K562 (cell line): ENCODE results near the gene ZNF552. TPM values are rescaled to one million over a fixed set of nuclear protein-coding genes. Genes with fewer than 3 reads are reported as not detected.

Source experiments
- ATAC-seq: fragments of 200-7000 bp; cut with Tn5 transposase; 3 replicates; pipeline ENCODE4 v1.9.1; 2020; ENCODE audit warnings: moderate library complexity
- BruUV-seq: library from RNA; stranded (reverse); fragments of 400-500 nt; replicated peaks from 2 replicates; lab custom pipeline; 2021; lab: Mats Ljungman, UMichigan
- CTCF ChIA-PET: fragments of 300-600 bp; formaldehyde crosslinking; extraction: SDS; loops from one replicate; lab custom pipeline; 2021; ENCODE audit warnings: low intra/inter-chr PET ratio; lab: Yijun Ruan, JAX
- POLR2A ChIA-PET: fragments of 300-600, 350-650 bp; sonication (Branson Sonifier 250); formaldehyde crosslinking; extraction: SDS; loops from one replicate; lab custom pipeline; 2021; ENCODE audit warnings: antibody characterized with exemption, inconsistent platforms; lab: Yijun Ruan, JAX
- DNase-seq, 4 experiments: peaks; one replicate each; pipeline versions ENCODE4 v3.0.0 to v3.0.0-alpha.2; 2011 to 2018; ENCODE audit warnings: low spot score in 3 of 4, mixed read lengths in 3 of 4; ENCODE audit errors: extremely low read depth in 1 of 4
- FAIRE-seq: peaks from 2 replicates; lab custom pipeline; 2011; peaks lifted over from hg19 to GRCh38; lab: Jason Lieb, UNC
- H2AFZ ChIP-seq: 2 replicates; pipeline ENCODE4 v1.6.0; 2011; ENCODE audit warnings: low read depth, low read length, control low read depth, inconsistent platforms
- H3K27ac ChIP-seq: fragments of 200-600 bp; 3 replicates; pipeline ENCODE4 v1.8.0; 2011; ENCODE audit warnings: low read depth, mild to moderate bottlenecking, control low read depth, inconsistent platforms, low read length, moderate library complexity, mixed read lengths; ENCODE audit errors: extremely low read depth
- H3K27me3 ChIP-seq, 2 experiments: fragments of 300-600 bp in 1 of 2; 2 replicates in 1 of 2; 3 replicates in 1 of 2; pipeline versions ENCODE4 v1.6.0 to v1.8.0; 2011; ENCODE audit warnings: inconsistent platforms in 2 of 2, low read length in 2 of 2, mild to moderate bottlenecking in 1 of 2, mixed read lengths in 1 of 2, moderate library complexity in 1 of 2; ENCODE audit not compliant: control insufficient read depth in 2 of 2, insufficient read depth in 2 of 2
- H3K36me3 ChIP-seq: fragments of 300-600 bp; 3 replicates; pipeline ENCODE4 v1.8.0; 2011; ENCODE audit warnings: mild to moderate bottlenecking, low read length, inconsistent platforms; ENCODE audit not compliant: control insufficient read depth, insufficient read depth
- H3K4me1 ChIP-seq, 2 experiments: fragments of 200-600 bp in 1 of 2; replicated peaks in 1 of 2; 2 replicates in 1 of 2; 3 replicates in 1 of 2; pipeline versions ENCODE4 v1.5.1 to v1.8.0; 2011; ENCODE audit warnings: inconsistent platforms in 2 of 2, low read length in 2 of 2, mild to moderate bottlenecking in 1 of 2, mixed read lengths in 1 of 2, moderate library complexity in 1 of 2; ENCODE audit not compliant: control insufficient read depth in 2 of 2, insufficient read depth in 2 of 2
- H3K4me2 ChIP-seq: 2 replicates; pipeline ENCODE4 v1.6.1; 2011; ENCODE audit warnings: low read length, control low read depth, inconsistent platforms, mixed read lengths; ENCODE audit not compliant: insufficient read depth
- H3K4me3 ChIP-seq: fragments of 200-600 bp; sonication (generic), shearing (Covaris generic); 2 replicates; pipeline ENCODE4 v1.5.1; 2016; ENCODE audit warnings: control low read depth, inconsistent platforms
- H3K79me2 ChIP-seq: fragments of 200-600 bp; 3 replicates; pipeline ENCODE4 v1.8.0; 2011; ENCODE audit warnings: low read length, inconsistent platforms; ENCODE audit not compliant: control insufficient read depth, insufficient read depth
- H3K9ac ChIP-seq, 2 experiments: 2 replicates each; pipeline versions ENCODE4 v1.6.0 to v1.6.1; 2011; ENCODE audit warnings: low read depth in 2 of 2, low read length in 2 of 2, control low read depth in 1 of 2, inconsistent platforms in 1 of 2, mild to moderate bottlenecking in 1 of 2, mixed read lengths in 1 of 2; ENCODE audit not compliant: insufficient read depth in 1 of 2
- H3K9me1 ChIP-seq: one replicate; pipeline ENCODE4 v1.6.0; 2011; ENCODE audit warnings: inconsistent platforms, mild to moderate bottlenecking, low read length, moderate library complexity; ENCODE audit not compliant: control insufficient read depth, insufficient read depth
- H3K9me3 ChIP-seq: replicated peaks from 2 replicates; pipeline ENCODE4 v1.5.1; 2011; ENCODE audit warnings: low read depth, low read length, inconsistent platforms; ENCODE audit not compliant: control insufficient read depth, insufficient read depth
- H4K20me1 ChIP-seq: replicated peaks from 2 replicates; pipeline ENCODE4 v1.6.1; 2011; ENCODE audit warnings: low read length, inconsistent platforms, mixed read lengths; ENCODE audit not compliant: control insufficient read depth, insufficient read depth
- EWSR1 ChIP-seq: fragments of 450-650 bp; IDR thresholded peaks from 2 replicates; pipeline ENCODE4 v1.6.1; 2018; ENCODE audit warnings: borderline replicate concordance, mild to moderate bottlenecking, low read depth, moderate library complexity; ENCODE audit not compliant: partially characterized antibody
- GTF2B ChIP-seq: IDR thresholded peaks from 2 replicates; pipeline ENCODE4 v1.6.1; 2011; ENCODE audit not compliant: insufficient read length; ENCODE audit errors: extremely low read depth
- HES1 ChIP-seq: fragments of 450-650 bp; IDR thresholded peaks from 2 replicates; pipeline ENCODE4 v1.6.1; 2016; ENCODE audit warnings: low read depth, mild to moderate bottlenecking, moderate library complexity
- JUND ChIP-seq, 2 experiments: IDR thresholded peaks; 2 replicates in 1 of 2; 3 replicates in 1 of 2; pipeline ENCODE4 v1.6.1; 2011; ENCODE audit warnings: borderline replicate concordance in 2 of 2, low read depth in 2 of 2, low read length in 2 of 2, improper control_type of control experiment in 1 of 2, missing biosample characterization in 1 of 2, missing genetic modification characterization in 1 of 2, missing genetic modification reagents in 1 of 2
- KDM5B ChIP-seq: fragments of 200-600 bp; sonication (generic); IDR thresholded peaks from 2 replicates; pipeline ENCODE4 v1.6.1; 2012; ENCODE audit warnings: low read depth, mild to moderate bottlenecking, moderate library complexity, low read length, control low read depth, inconsistent platforms; ENCODE audit not compliant: insufficient replicate concordance
- MTA1 ChIP-seq: fragments of 450-650 bp; IDR thresholded peaks from 2 replicates; pipeline ENCODE4 v1.6.1; 2017; ENCODE audit warnings: borderline replicate concordance
- MTF1 ChIP-seq: fragments of 250-450 bp; sonication (Bioruptor Pico); IDR thresholded peaks from 2 replicates; pipeline ENCODE4 v1.9.0; 2021; ENCODE audit warnings: moderate library complexity, mild to moderate bottlenecking, inconsistent platforms, borderline replicate concordance
- MYC ChIP-seq, 2 experiments: fragments of 250-450 bp in 1 of 2; sonication (Bioruptor Pico) in 1 of 2; IDR thresholded peaks; 2 replicates each; pipeline versions ENCODE4 v1.5.1 to v1.6.1; 2012 to 2021; ENCODE audit warnings: low read depth in 2 of 2, borderline replicate concordance in 1 of 2, improper control_type of control experiment in 1 of 2, low read length in 1 of 2, mild to moderate bottlenecking in 1 of 2, moderate library complexity in 1 of 2
- NELFE ChIP-seq: IDR thresholded peaks from 2 replicates; pipeline ENCODE4 v1.6.1; 2011; ENCODE audit warnings: mild to moderate bottlenecking; ENCODE audit not compliant: insufficient read depth, insufficient read length
- NFE2 ChIP-seq: IDR thresholded peaks from 2 replicates; pipeline ENCODE4 v1.6.1; 2014; ENCODE audit warnings: antibody characterized with exemption, low read depth
- PHF8 ChIP-seq: fragments of 200-600 bp; sonication (generic); IDR thresholded peaks from 2 replicates; pipeline ENCODE4 v1.6.1; 2012; ENCODE audit warnings: mixed run types, mild to moderate bottlenecking, inconsistent platforms, low read length, moderate library complexity, borderline replicate concordance
- POLR2H ChIP-seq: IDR thresholded peaks from 2 replicates; pipeline ENCODE4 v1.6.1; 2016; ENCODE audit warnings: missing genetic modification characterization, low read depth, mild to moderate bottlenecking, control low read depth, missing compliant biosample characterization, moderate library complexity
- SETDB1 ChIP-seq: IDR thresholded peaks from one replicate; pipeline ENCODE4 v1.6.1; 2012; ENCODE audit warnings: low read length, control low read depth, inconsistent platforms
- SIN3A ChIP-seq, 2 experiments: fragments of 150-350 bp in 1 of 2; IDR thresholded peaks; 2 replicates each; pipeline ENCODE4 v1.6.1; 2011 to 2016; ENCODE audit warnings: borderline replicate concordance in 2 of 2, low read depth in 2 of 2, low read length in 2 of 2, mild to moderate bottlenecking in 2 of 2, moderate library complexity in 2 of 2; ENCODE audit not compliant: control insufficient read depth in 1 of 2
- TEAD2 ChIP-seq: fragments of 450-650 bp; IDR thresholded peaks from 2 replicates; pipeline ENCODE4 v1.6.1; 2016; ENCODE audit warnings: missing genetic modification characterization, control low read depth, missing compliant biosample characterization
- ZKSCAN3 ChIP-seq: fragments of 250-450 bp; sonication (Bioruptor Pico); IDR thresholded peaks from 2 replicates; pipeline ENCODE4 v1.4.0; 2020
- ZNF133 ChIP-seq: fragments of 250-450 bp; sonication (Bioruptor Pico); IDR thresholded peaks from 2 replicates; pipeline ENCODE4 v1.4.0; 2020; ENCODE audit warnings: mild to moderate bottlenecking
- ZNF224 ChIP-seq: sonication (generic); formaldehyde crosslinking; IDR thresholded peaks from 2 replicates; pipeline ENCODE4 v1.8.0; 2022; ENCODE audit warnings: mild to moderate bottlenecking, missing genetic modification reagents
- ZNF41 ChIP-seq: fragments of 250-450 bp; sonication (Bioruptor Pico); conservative IDR thresholded peaks from 2 replicates; pipeline ENCODE4 v1.4.0; 2020; ENCODE audit warnings: mild to moderate bottlenecking
- WGBS: fragments of 100-300 bp; shearing (Covaris generic); methylation state at CpG from one replicate; pipeline ENCODE4 v1.1.6; 2016; ENCODE audit warnings: low coverage, mixed read lengths; ENCODE audit not compliant: insufficient coverage; ENCODE audit errors: missing lambda C conversion rate; 5-methylcytosine and 5-hydroxymethylcytosine counted together
- in situ Hi-C: fragments of 300-500 bp; cut with MboI; formaldehyde crosslinking; loops from 4 replicates; pipeline ENCODE4 v1.15.0; 2018; ENCODE audit warnings: inconsistent platforms, mixed read lengths
- intact Hi-C: fragments of 100-400 bp; cut with micrococcal nuclease; formaldehyde crosslinking; loops from 2 replicates; pipeline ENCODE4 v1.14.2; 2022
- polyA plus RNA-seq, 8 experiments: library from polyadenylated mRNA; depleted of rRNA in 4 of 8; stranded (reverse) in 5 of 8; unstranded in 3 of 8; fragments of >200 nt; fragmentation: Nextera tagmentation in 2 of 8; fragmentation: Illumina TruSeq in 1 of 8; extraction: Ambion mirVana in 2 of 8; extraction: Trizol in 1 of 8; gene quantifications; 2 replicates each; pipeline versions ENCODE4 v1.2.1 to v1.2.3, GENCODE V29; 2011 to 2014; ENCODE audit warnings: inconsistent platforms in 1 of 8, missing spikeins in 1 of 8
- total RNA-seq, 7 experiments: library from RNA; depleted of rRNA in 6 of 7; stranded (reverse); fragments of >200 nt in 6 of 7; fragmentation: Illumina TruSeq in 2 of 7; extraction: Trizol in 2 of 7; gene quantifications; 2 replicates each; pipeline versions ENCODE4 v1.2.1 to v1.2.3, GENCODE V29; 2011 to 2021; ENCODE audit warnings: low replicate concordance in 1 of 7
- TF ChIP-seq, protein P1 (sequence below): fragments of 250-450 bp; sonication (Bioruptor Pico); IDR thresholded peaks from 2 replicates; pipeline ENCODE4 v1.8.0; 2021; ENCODE audit warnings: moderate library complexity, mild to moderate bottlenecking, inconsistent platforms

The ZNF552 gene
- total and polyA plus RNA-seq, 9 of the 15 experiments (the other 6 are each of a cell fraction or from before 2014, with no cell fraction given): 4.4 to 12.4 (median 8.5) TPM

- H4K20me1 ChIP-seq: no peaks in the 10 kb centered on the region
- peak overlapping the region; percentile 73 for H3K4me3 ChIP-seq
- H3K36me3 ChIP-seq: peaks cover 41% of the 10 kb centered on the region; the same call in 2 of the 3 replicates
- H3K79me2 ChIP-seq: peaks cover 44% of the 10 kb centered on the region
- no peaks in the 10 kb centered on the region for H3K9me3 ChIP-seq
- no TSS peak for BruUV-seq
- peak overlapping the region; percentile 86 to 99 for H3K9ac ChIP-seq
- FAIRE-seq (no peak), DNase-seq (peak; percentile 35 to 56 (median 44)), ATAC-seq (peak; percentile 48)
- peak overlapping the region; percentile 42; the same call in 1 of the 2 replicates for H2AFZ ChIP-seq
- peaks cover 4 to 9% of the 10 kb centered on the region in 2 experiments; a peak in 3 of 5 replicates for H3K4me1 ChIP-seq
- peak overlapping the region; percentile 86 for H3K27ac ChIP-seq
- ChIA-PET CTCF (interaction anchor here (0.6 kb wide), 1 partner anchor 570 kb away, joined by 3 read pairs; the partner anchor contains the start of gene ZNF460), POLR2A (interaction anchor here (0.6 to 0.7 kb wide), 3 partner anchors 32 to 696 kb away, joined by 3 to 4 read pairs (median 3); no protein-coding TSS in a partner anchor)
- H3K27me3 ChIP-seq: no peaks in the 10 kb centered on the region
- H3K9me1 ChIP-seq: no peaks in the 10 kb centered on the region
- in situ Hi-C loops (no loop called here), intact Hi-C loops (no loop called here)
- H3K4me2 ChIP-seq: peak overlapping the region; percentile 92
- WGBS: under 1% methylated on average over 11 of the region's 11 CpGs
- TF ChIP-seq JUND (IDR thresholded peaks at IDR 0.05; ENCODE audit: borderline replicate concordance, low read depth, low read length): 0 out of 2 replicates have a peak, but pooled peaks have one; percentile 17
- TF ChIP-seq JUND (tag; IDR thresholded peaks at IDR 0.05; ENCODE audit: borderline replicate concordance, low read depth, low read length): no peak; the same call in 2 of the 3 replicates
- peak in 1 of 2 experiments; percentile 27; a peak in 1 of 4 replicates for TF ChIP-seq SIN3A (IDR thresholded peaks at IDR 0.05; ENCODE audit: borderline replicate concordance in 2 of 2, control insufficient read depth in 1 of 2, low read depth in 2 of 2, low read length in 2 of 2)
- no peak for TF ChIP-seq MYC (IDR thresholded peaks at IDR 0.05; ENCODE audit: low read depth, low read length)
- no peak for TF ChIP-seq MYC (CRISPR knock-in tag; IDR thresholded peaks at IDR 0.05; ENCODE audit: borderline replicate concordance, low read depth)
- peak; percentile 76 for TF ChIP-seq HES1
- TF ChIP-seq ZNF41: no peak
- TF ChIP-seq ZNF133 (CRISPR knock-in tag): no peak
- no peak for TF ChIP-seq MTA1
- no peak for TF ChIP-seq ZKSCAN3 (CRISPR knock-in tag)
- TF ChIP-seq NFE2: 0 out of 2 replicates have a peak, but pooled peaks have one; percentile 7
- TF ChIP-seq TEAD2: no peak
- TF ChIP-seq SETDB1: no peak
- TF ChIP-seq, protein P1, sequence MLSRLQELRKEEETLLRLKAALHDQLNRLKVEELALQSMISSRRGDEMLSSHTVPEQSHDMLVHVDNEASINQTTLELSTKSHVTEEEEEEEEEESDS (CRISPR knock-in tag): no peak
- no peak for TF ChIP-seq GTF2B
- no peak for TF ChIP-seq EWSR1
- no peak for TF ChIP-seq POLR2H (tag)
- no peak for TF ChIP-seq KDM5B
- no peak for TF ChIP-seq NELFE
- no peak for TF ChIP-seq MTF1 (CRISPR knock-in tag)
- no peak for TF ChIP-seq PHF8
- no peak for TF ChIP-seq ZNF224 (CRISPR knock-in tag)
Measured at GRCh38 chr19:57850553-57851017, 35.9 kb upstream of the ZNF552 start.
